Measurements from ENCODE around the gene LRSAM1. TPM values are rescaled to one million over a fixed set of nuclear protein-coding genes. Genes with fewer than 3 reads are reported as not detected.

LRSAM1 gene
- total and polyA plus RNA-seq, 9 of the 15 experiments (the other 6 are each of a cell fraction or from before 2014, with no cell fraction given), result 0.07 to 16.2 (median 4.7) TPM

- TF ChIP-seq, protein P1, sequence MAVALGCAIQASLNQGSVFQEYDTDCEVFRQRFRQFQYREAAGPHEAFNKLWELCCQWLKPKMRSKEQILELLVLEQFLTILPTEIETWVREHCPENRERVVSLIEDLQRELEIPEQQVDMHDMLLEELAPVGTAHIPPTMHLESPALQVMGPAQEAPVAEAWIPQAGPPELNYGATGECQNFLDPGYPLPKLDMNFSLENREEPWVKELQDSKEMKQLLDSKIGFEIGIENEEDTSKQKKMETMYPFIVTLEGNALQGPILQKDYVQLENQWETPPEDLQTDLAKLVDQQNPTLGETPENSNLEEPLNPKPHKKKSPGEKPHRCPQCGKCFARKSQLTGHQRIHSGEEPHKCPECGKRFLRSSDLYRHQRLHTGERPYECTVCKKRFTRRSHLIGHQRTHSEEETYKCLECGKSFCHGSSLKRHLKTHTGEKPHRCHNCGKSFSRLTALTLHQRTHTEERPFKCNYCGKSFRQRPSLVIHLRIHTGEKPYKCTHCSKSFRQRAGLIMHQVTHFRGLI (CRISPR knock-in tag; IDR thresholded peaks at IDR 0.05), result peak; percentile 67; the same call in 1 of the 2 replicates
- TF ChIP-seq PCBP2 (IDR thresholded peaks at IDR 0.05; ENCODE audit: low read depth, low read length, poor library complexity, severe bottlenecking) (no peak), ELF4 (CRISPR knock-in tag; IDR thresholded peaks at IDR 0.05) (no peak), NKRF (IDR thresholded peaks at IDR 0.05; ENCODE audit: borderline replicate concordance) (no peak), FOSL1 (tag; conservative IDR thresholded peaks at IDR 0.05) (peak; percentile 44; the same call in 1 of the 2 replicates), FOXP4 (CRISPR knock-in tag; IDR thresholded peaks at IDR 0.05; ENCODE audit: borderline replicate concordance) (no peak), PHTF2 (CRISPR knock-in tag; IDR thresholded peaks at IDR 0.05) (no peak), ZNF518B (CRISPR knock-in tag; IDR thresholded peaks at IDR 0.05) (no peak), GABPA (tag; conservative IDR thresholded peaks at IDR 0.05; ENCODE audit: low read depth) (no peak), TFAM (CRISPR knock-in tag; conservative IDR thresholded peaks at IDR 0.05) (no peak)
- TF ChIP-seq, protein P2, sequence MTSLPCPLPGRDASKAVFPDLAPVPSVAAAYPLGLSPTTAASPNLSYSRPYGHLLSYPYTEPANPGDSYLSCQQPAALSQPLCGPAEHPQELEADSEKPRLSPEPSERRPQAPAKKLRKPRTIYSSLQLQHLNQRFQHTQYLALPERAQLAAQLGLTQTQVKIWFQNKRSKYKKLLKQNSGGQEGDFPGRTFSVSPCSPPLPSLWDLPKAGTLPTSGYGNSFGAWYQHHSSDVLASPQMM (CRISPR knock-in tag; IDR thresholded peaks at IDR 0.05), result no peak
- TF ChIP-seq, protein P3, sequence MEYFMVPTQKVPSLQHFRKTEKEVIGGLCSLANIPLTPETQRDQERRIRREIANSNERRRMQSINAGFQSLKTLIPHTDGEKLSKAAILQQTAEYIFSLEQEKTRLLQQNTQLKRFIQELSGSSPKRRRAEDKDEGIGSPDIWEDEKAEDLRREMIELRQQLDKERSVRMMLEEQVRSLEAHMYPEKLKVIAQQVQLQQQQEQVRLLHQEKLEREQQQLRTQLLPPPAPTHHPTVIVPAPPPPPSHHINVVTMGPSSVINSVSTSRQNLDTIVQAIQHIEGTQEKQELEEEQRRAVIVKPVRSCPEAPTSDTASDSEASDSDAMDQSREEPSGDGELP (CRISPR knock-in tag; IDR thresholded peaks at IDR 0.05; ENCODE audit: borderline replicate concordance), result no peak
- TF ChIP-seq, protein P4, sequence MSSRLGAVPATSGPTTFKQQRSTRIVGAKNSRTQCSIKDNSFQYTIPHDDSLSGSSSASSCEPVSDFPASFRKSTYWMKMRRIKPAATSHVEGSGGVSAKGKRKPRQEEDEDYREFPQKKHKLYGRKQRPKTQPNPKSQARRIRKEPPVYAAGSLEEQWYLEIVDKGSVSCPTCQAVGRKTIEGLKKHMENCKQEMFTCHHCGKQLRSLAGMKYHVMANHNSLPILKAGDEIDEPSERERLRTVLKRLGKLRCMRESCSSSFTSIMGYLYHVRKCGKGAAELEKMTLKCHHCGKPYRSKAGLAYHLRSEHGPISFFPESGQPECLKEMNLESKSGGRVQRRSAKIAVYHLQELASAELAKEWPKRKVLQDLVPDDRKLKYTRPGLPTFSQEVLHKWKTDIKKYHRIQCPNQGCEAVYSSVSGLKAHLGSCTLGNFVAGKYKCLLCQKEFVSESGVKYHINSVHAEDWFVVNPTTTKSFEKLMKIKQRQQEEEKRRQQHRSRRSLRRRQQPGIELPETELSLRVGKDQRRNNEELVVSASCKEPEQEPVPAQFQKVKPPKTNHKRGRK (tag; IDR thresholded peaks at IDR 0.05), result no peak
Measured at GRCh38 chr9:127509261-127509954, 58.1 kb downstream of the LRSAM1 start (continued).

Measured in K562 (cell line).